GOT3 (cell line): ENCODE data around the gene RBM15.
A peak's percentile ranks its signal among the peaks of the same experiment; 100 is the strongest.

ENCODE experiments used
- DNase-seq: peaks from one replicate; lab custom pipeline; 2025; ENCODE audit warnings: mixed read lengths; lab: John Stamatoyannopoulos, UW

The RBM15 gene

DNA sequence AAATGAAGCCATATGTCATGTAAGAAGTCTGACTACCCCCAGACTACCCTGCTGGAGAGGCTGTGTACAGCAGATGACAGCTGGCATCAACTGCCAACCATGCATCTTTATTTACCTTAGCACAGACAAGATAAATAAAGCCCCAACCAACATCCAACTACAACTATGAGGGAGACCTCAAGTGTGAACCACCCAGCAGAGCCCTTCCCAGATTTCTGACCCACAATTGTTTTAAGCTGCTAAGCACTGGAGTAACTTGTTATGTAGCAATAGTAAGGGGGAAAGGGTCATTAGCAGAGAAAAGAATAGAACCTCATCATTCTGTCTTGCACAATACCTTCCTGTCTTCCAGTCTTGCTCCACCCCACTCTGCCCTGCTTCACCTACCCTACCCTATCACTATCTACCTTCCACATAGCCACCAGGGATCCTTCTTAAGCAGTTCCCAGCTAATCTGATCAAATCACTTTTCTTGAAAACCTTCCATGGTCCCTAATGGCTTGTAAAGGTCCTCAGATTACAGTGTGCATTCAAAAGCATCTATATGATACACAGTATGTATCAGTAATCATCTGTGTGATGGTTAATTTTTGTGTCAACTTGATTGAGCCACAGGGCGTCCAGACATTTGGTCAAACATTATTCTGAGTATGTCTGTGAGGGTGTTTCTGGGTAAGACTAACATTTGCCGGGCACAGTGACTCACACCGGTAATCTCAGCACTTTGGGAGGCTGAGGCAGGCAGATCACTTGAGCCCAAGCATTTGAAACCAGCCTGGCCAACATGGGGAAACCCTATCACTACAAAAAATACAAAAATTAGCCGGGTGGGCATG lies 19.6 kb upstream of the RBM15 start:
- no peak for DNase-seq

GRCh38 chr1:110320168-110320518 lies 19.0 kb upstream of the RBM15 start:
- DNase-seq, result no peak

GRCh38 chr1:110321045-110321444 lies 18.1 kb upstream of the RBM15 start:
- DNase-seq, result no peak

GRCh38 chr1:110321846-110322245 lies 17.3 kb upstream of the RBM15 start:
- no peak for DNase-seq

DNA sequence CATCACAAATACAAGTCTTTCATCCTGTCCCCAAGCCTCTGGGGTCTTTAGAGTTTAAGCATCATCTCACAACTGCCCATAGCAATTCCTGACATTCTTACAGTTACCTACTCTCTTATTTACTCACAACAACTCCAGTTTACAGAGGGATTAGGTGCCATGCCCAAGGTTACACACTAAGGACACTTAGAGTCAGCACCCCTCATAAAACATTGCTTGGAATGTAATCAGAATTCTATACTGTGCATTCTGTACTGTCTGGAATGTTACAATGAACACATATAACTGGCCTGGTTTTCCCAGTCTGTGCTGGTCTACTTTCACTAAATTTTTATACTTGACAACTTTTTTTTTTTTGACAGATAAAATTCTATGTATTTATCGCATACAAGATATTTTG lies 14.5 kb upstream of the RBM15 start:
- DNase-seq, result no peak

GRCh38 chr1:110326826-110327225 lies 12.4 kb upstream of the RBM15 start:
- no peak for DNase-seq

GRCh38 chr1:110328274-110328673 lies 10.9 kb upstream of the RBM15 start:
- DNase-seq, result no peak

GRCh38 chr1:110328700-110329099 lies 10.5 kb upstream of the RBM15 start:
- no peak for DNase-seq

DNA sequence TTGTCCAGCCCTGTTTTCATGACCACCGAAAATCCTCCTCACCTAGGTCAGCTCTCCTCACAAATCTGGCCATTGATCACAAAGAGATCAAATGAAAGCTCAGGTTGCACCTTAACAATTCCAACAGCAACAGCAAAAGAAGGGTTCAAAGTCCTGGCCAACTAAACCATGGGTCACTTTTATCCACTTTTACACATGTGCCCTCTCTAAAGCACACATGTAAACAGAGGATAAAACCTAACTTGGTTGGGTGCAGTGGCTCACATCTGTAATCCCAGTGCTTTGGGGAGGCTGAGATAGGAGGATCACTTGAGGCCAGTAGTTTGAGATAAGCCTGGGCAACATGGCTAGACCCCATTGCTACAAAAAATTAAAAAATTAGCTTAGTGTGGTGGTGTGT lies 3.9 kb upstream of the RBM15 start:
- no peak for DNase-seq

DNA sequence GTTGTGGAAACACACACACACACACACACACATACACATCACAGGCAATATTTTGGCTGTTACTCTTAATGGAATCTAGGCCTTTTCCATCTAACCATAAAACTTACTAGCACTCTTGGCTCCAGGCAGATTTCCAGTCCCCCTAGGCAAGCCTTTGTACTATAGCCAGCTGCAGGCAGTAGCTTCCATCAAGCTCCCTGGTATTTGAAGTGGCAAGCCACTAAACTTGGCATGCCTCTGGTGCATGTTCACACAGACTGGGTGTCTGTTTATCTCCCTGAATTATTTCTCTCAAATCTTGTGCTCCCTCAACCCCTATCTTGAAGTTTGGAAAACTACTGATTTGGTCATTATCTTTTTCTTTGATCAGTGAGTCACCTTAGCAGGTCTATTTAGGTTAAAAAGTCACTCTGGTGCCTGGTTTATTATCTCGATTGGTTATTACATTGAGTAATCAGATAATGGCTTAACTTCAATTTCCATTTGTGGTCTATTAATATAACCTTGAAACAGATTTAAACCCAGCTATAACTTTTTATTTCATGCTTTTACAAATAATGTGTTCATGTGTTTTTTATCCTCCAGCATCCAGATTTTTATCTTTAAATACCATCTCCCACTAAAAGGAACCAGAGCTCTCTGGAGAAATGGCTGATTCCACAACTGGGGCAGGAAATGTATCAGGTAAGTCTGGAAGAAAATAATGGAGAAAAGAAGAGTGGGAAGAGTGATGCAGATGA lies 2.7 kb upstream of the RBM15 start:
- no peak for DNase-seq

DNA sequence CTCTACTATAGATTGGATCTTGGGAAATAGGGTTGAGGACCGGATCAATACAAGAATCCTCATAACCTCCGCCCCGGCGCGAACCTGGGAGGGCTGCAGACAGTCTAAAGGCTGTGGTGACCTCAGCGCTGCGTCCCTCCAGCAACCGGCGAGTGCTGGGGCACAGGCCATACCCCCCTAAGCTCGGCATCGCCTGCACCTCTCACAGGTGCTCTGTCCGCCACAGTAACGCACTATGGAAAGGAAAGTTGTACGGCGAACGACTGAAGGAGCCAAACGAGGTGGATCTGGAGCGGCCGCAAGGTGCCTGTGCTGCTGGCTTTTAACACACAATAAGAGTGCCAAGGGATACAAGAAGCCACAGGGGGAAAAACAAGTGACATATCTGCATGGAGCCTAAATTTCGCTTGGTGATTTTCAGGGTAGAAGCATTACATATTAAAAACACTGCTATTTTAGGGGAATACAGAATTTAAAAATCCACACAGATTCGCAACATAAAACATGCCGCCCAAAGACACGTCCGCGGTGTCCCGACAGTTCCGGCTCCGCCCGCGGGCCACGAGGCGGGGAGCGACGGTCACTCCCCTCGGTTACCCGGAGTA lies 1.4 kb upstream of the RBM15 start:
- no peak for DNase-seq

DNA sequence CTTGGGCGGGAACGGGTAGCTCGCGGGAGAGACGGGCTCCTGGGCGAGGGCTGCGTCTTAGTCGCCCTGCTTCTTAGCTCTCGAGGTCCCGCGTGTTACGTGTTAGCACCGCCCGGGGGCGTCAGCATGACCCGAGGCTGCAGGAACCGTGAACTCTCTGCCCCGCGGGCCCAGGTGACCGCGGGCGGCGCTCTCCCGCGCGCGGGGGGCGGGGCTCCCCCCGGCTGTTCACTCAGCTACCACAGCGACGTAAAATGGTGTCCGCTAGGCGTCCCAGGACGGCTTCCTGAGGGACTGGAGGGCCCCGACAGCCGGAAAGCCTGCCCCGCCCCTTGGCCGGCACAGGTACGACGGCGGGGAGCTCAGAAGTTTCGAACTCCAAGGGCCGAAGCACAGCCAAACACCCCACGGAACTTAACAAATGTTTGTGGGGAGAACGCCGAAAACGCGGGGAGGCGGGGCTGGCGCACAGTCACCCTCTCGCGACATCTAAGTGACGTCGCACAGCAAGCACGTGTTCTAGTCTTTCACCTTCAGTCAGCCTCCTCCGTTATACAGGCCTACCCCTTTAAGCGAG lies 780 bp upstream of the RBM15 start:
- peak; percentile 69 for DNase-seq

DNA sequence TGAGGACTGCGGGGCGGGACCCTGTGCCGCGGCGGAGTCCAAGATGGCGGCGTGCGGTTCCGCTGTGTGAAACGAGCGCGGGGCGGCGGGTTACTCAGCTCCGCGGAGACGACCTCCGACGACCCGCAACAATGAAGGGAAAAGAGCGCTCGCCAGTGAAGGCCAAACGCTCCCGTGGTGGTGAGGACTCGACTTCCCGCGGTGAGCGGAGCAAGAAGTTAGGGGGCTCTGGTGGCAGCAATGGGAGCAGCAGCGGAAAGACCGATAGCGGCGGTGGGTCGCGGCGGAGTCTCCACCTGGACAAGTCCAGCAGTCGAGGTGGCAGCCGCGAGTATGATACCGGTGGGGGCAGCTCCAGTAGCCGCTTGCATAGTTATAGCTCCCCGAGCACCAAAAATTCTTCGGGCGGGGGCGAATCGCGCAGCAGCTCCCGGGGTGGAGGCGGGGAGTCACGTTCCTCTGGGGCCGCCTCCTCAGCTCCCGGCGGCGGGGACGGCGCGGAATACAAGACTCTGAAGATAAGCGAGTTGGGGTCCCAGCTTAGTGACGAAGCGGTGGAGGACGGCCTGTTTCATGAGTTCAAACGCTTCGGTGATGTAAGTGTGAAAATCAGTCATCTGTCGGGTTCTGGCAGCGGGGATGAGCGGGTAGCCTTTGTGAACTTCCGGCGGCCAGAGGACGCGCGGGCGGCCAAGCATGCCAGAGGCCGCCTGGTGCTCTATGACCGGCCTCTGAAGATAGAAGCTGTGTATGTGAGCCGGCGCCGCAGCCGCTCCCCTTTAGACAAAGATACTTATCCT lies 430 bp downstream of the RBM15 start:
- DNase-seq, result no peak

GRCh38 chr1:110340207-110340468 lies 961 bp downstream of the RBM15 start:
- DNase-seq, result no peak

DNA sequence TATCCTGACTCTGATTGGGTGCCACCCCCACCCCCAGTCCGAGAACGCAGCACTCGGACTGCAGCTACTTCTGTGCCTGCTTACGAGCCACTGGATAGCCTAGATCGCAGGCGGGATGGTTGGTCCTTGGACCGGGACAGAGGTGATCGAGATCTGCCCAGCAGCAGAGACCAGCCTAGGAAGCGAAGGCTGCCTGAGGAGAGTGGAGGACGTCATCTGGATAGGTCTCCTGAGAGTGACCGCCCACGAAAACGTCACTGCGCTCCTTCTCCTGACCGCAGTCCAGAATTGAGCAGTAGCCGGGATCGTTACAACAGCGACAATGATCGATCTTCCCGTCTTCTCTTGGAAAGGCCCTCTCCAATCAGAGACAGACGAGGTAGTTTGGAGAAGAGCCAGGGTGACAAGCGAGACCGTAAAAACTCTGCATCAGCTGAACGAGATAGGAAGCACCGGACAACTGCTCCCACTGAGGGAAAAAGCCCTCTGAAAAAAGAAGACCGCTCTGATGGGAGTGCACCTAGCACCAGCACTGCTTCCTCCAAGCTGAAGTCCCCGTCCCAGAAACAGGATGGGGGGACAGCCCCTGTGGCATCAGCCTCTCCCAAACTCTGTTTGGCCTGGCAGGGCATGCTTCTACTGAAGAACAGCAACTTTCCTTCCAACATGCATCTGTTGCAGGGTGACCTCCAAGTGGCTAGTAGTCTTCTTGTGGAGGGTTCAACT lies 2.1 kb downstream of the RBM15 start:
- DNase-seq, result no peak

GRCh38 chr1:110341872-110342331 lies 2.7 kb downstream of the RBM15 start:
- DNase-seq, result no peak

DNA sequence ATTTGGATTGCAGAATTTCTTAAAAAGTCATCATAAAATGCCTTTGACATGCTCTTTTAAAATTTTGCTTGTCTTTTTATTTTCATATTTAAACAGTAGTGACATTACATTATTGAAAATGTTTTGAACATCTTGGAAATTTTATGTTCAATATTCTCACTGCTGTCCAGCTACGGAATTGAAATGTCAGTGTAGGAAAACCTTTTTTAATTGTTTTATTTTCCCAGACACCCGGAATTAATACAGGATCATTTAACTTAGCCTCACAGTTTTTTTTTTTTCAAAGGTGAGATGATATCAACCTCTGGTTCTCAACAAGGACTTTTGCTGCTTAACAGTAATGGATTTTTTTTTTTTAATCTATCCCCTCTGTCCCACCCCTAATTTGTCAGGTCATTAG lies 4.1 kb downstream of the RBM15 start:
- no peak for DNase-seq

DNA sequence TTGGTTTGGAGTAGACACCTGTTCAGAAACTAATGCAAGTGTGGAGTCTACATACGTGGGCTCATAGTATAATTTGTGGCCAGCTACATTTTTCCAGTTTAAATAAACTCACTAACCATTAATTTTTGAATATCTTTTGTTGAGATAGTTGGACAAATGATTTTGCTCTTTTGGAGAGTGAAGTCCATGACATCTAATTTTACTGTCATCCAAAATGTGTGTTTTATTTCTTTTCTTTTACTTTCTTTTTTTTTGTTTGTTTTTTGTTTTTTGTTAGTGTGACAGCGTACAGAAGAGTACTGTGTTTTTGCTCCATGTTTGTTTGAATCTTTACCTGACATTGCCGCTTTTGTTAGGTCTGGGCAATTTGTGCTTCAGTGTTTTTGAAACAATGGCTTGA lies 5.0 kb downstream of the RBM15 start:
- no peak for DNase-seq

GRCh38 chr1:110345480-110345879 lies 6.3 kb downstream of the RBM15 start:
- no peak for DNase-seq

- no peak for DNase-seq
Observed at GRCh38 chr1:110346690-110347089, 7.5 kb downstream of the RBM15 start.

GRCh38 chr1:110347182-110347893 lies 8.2 kb downstream of the RBM15 start:
- no peak for DNase-seq
